SK-N-SH (cell line): Measurements from ENCODE around the gene KCNJ5.

ENCODE experiments used
- CHD2 ChIP-seq: fragments of 150-350 bp; IDR thresholded peaks from 2 replicates; pipeline ENCODE4 v1.6.1; 2018; ENCODE audit warnings: low read length; ENCODE audit not compliant: partially characterized antibody
- NFIC ChIP-seq: IDR thresholded peaks from 2 replicates; pipeline ENCODE4 v1.4.0; 2012; ENCODE audit warnings: borderline replicate concordance
- TF ChIP-seq, protein P1 (sequence below): IDR thresholded peaks from 2 replicates; pipeline ENCODE4 v1.6.1; 2012; ENCODE audit warnings: mild to moderate bottlenecking, low read depth, low read length, moderate library complexity
- TF ChIP-seq, protein P2 (sequence below): fragments of 200-600 bp; sonication (generic); IDR thresholded peaks from 2 replicates; pipeline ENCODE4 v1.6.1; 2017; ENCODE audit warnings: antibody characterized with exemption, mild to moderate bottlenecking, moderate library complexity
- TF ChIP-seq, protein P3 (sequence below): IDR thresholded peaks from 2 replicates; pipeline ENCODE4 v1.4.0; 2012; ENCODE audit warnings: low read depth, borderline replicate concordance
- TF ChIP-seq, protein P4 (sequence below): fragments of 150-350 bp; IDR thresholded peaks from 2 replicates; pipeline ENCODE4 v1.6.1; 2017; ENCODE audit warnings: antibody characterized with exemption, low read length, low read depth, borderline replicate concordance

DNA sequence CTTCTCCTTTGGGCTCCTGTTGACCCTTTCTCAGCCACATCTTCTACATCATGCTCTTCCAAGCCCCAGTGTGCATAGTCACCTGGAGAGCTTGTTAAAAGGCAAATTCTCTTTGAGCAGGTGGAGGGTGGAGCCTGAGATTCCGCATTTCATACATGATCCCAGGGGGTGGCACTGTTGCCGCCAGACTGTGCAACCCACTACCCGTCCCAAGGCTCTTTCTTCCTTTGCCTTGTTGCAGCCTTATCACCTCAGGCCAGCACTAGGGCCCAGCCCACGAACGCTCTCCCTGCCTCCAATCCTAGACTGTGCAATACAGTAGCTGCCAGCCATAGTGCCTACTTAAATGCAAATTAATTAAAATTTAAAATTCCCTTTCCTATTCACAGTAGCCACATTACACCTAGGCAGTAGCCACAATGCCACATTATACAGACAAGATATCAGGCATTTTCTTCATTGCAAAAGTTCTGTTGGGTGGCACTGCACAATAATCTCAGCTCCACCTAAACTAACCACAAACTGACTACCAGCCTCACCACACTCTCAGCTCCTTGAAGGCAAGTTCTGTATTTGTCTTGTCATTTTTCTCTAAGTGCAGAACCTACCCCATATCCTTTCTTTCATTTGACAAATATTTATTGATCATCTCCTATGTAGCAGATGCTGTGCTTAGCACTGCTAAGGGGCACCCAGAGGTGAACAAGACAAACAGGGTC lies 4.6 kb upstream of the KCNJ5 start:
- TF ChIP-seq NFIC, result no peak
- TF ChIP-seq, protein P1, sequence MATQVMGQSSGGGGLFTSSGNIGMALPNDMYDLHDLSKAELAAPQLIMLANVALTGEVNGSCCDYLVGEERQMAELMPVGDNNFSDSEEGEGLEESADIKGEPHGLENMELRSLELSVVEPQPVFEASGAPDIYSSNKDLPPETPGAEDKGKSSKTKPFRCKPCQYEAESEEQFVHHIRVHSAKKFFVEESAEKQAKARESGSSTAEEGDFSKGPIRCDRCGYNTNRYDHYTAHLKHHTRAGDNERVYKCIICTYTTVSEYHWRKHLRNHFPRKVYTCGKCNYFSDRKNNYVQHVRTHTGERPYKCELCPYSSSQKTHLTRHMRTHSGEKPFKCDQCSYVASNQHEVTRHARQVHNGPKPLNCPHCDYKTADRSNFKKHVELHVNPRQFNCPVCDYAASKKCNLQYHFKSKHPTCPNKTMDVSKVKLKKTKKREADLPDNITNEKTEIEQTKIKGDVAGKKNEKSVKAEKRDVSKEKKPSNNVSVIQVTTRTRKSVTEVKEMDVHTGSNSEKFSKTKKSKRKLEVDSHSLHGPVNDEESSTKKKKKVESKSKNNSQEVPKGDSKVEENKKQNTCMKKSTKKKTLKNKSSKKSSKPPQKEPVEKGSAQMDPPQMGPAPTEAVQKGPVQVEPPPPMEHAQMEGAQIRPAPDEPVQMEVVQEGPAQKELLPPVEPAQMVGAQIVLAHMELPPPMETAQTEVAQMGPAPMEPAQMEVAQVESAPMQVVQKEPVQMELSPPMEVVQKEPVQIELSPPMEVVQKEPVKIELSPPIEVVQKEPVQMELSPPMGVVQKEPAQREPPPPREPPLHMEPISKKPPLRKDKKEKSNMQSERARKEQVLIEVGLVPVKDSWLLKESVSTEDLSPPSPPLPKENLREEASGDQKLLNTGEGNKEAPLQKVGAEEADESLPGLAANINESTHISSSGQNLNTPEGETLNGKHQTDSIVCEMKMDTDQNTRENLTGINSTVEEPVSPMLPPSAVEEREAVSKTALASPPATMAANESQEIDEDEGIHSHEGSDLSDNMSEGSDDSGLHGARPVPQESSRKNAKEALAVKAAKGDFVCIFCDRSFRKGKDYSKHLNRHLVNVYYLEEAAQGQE, result no peak
- TF ChIP-seq, protein P2, sequence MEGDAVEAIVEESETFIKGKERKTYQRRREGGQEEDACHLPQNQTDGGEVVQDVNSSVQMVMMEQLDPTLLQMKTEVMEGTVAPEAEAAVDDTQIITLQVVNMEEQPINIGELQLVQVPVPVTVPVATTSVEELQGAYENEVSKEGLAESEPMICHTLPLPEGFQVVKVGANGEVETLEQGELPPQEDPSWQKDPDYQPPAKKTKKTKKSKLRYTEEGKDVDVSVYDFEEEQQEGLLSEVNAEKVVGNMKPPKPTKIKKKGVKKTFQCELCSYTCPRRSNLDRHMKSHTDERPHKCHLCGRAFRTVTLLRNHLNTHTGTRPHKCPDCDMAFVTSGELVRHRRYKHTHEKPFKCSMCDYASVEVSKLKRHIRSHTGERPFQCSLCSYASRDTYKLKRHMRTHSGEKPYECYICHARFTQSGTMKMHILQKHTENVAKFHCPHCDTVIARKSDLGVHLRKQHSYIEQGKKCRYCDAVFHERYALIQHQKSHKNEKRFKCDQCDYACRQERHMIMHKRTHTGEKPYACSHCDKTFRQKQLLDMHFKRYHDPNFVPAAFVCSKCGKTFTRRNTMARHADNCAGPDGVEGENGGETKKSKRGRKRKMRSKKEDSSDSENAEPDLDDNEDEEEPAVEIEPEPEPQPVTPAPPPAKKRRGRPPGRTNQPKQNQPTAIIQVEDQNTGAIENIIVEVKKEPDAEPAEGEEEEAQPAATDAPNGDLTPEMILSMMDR, result peak; percentile 35
- TF ChIP-seq, protein P3, sequence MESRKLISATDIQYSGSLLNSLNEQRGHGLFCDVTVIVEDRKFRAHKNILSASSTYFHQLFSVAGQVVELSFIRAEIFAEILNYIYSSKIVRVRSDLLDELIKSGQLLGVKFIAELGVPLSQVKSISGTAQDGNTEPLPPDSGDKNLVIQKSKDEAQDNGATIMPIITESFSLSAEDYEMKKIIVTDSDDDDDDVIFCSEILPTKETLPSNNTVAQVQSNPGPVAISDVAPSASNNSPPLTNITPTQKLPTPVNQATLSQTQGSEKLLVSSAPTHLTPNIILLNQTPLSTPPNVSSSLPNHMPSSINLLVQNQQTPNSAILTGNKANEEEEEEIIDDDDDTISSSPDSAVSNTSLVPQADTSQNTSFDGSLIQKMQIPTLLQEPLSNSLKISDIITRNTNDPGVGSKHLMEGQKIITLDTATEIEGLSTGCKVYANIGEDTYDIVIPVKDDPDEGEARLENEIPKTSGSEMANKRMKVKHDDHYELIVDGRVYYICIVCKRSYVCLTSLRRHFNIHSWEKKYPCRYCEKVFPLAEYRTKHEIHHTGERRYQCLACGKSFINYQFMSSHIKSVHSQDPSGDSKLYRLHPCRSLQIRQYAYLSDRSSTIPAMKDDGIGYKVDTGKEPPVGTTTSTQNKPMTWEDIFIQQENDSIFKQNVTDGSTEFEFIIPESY, result no peak
- TF ChIP-seq CHD2, result no peak
- TF ChIP-seq, protein P4, sequence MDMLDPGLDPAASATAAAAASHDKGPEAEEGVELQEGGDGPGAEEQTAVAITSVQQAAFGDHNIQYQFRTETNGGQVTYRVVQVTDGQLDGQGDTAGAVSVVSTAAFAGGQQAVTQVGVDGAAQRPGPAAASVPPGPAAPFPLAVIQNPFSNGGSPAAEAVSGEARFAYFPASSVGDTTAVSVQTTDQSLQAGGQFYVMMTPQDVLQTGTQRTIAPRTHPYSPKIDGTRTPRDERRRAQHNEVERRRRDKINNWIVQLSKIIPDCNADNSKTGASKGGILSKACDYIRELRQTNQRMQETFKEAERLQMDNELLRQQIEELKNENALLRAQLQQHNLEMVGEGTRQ, result no peak
